Cardiac muscle cell (in vitro differentiated cells and primary cell): ENCODE data around the gene PLCL2. TPM values are rescaled to one million over a fixed set of nuclear protein-coding genes. Genes with fewer than 3 reads are reported as not detected.

ENCODE experiments used
- DNase-seq, 2 donors: peaks; one replicate each; pipeline versions ENCODE4 v3.0.0 to v3.0.0-alpha.2; 2010 to 2017; ENCODE audit warnings: low read depth in 1 of 2, low spot score in 1 of 2
- H3K27ac ChIP-seq: fragments of 200-600 bp; sonication (generic); 2 replicates; pipeline ENCODE4 v1.5.1; 2016
- H3K27me3 ChIP-seq: fragments of 200-600 bp; sonication (generic); 2 replicates; pipeline ENCODE4 v1.6.0; 2016; ENCODE audit warnings: control low read depth
- H3K36me3 ChIP-seq: fragments of 200-600 bp; sonication (generic); 2 replicates; pipeline ENCODE4 v1.5.1; 2016; ENCODE audit warnings: control low read depth
- H3K4me1 ChIP-seq: fragments of 200-600 bp; sonication (generic); 2 replicates; pipeline ENCODE4 v1.8.1; 2017; ENCODE audit warnings: low read depth, mild to moderate bottlenecking, mixed run types
- H3K4me3 ChIP-seq: fragments of 200-600 bp; sonication (generic); 2 replicates; pipeline ENCODE4 v1.5.1; 2016; ENCODE audit warnings: mild to moderate bottlenecking
- H3K9me3 ChIP-seq: fragments of 200-600 bp; sonication (generic); 2 replicates; pipeline ENCODE4 v1.5.1; 2017; ENCODE audit warnings: low read depth, mild to moderate bottlenecking, control low read depth
- polyA plus RNA-seq: library from polyadenylated mRNA; unstranded; fragments of >200 nt; fragmentation: Nextera tagmentation; extraction: Ambion mirVana; gene quantifications from 2 replicates; pipeline ENCODE4 v1.2.1, GENCODE V29; 2016
- total RNA-seq: library from RNA; depleted of rRNA; stranded (reverse); fragments of >200 nt; gene quantifications from 2 replicates; pipeline ENCODE4 v1.2.3, GENCODE V29; 2016
- TF ChIP-seq, protein P1 (sequence below): IDR thresholded peaks from 2 replicates; pipeline ENCODE4 v1.5.1; 2012; ENCODE audit warnings: low read depth, mild to moderate bottlenecking, low read length

PLCL2 gene
- total and polyA plus RNA-seq, 2 experiments from 2014 or later, result 17.3 to 49.1 TPM

DNA sequence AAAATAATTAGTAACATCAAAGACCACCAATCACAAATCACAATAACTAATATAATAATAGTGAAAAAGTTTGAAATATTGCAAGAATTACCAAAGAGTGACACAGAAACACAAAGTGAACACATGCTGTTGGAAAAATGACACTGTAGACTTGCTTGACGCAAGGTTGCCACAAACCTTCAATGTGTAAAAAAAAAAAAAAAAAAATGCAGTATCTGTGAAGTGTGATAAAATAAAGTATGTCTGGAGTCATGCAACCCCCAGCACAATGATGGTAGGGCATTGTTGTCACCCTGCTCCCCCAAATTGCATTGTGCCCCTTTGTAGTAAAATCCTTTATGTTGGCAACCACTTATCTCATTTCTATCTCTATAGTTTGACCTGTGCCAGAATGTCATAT, 190.6 kb downstream of the PLCL2 start:
- Histone ChIP-seq H3K9me3 (no peaks in the 10 kb centered on the region), H3K36me3 (no peaks in the 10 kb centered on the region), H3K27ac (no peak overlapping the region), H3K27me3 (no peaks in the 10 kb centered on the region), H3K4me3 (no peak overlapping the region), H3K4me1 (no peaks in the 10 kb centered on the region)
- DNase-seq, result no peak
- TF ChIP-seq, protein P1, sequence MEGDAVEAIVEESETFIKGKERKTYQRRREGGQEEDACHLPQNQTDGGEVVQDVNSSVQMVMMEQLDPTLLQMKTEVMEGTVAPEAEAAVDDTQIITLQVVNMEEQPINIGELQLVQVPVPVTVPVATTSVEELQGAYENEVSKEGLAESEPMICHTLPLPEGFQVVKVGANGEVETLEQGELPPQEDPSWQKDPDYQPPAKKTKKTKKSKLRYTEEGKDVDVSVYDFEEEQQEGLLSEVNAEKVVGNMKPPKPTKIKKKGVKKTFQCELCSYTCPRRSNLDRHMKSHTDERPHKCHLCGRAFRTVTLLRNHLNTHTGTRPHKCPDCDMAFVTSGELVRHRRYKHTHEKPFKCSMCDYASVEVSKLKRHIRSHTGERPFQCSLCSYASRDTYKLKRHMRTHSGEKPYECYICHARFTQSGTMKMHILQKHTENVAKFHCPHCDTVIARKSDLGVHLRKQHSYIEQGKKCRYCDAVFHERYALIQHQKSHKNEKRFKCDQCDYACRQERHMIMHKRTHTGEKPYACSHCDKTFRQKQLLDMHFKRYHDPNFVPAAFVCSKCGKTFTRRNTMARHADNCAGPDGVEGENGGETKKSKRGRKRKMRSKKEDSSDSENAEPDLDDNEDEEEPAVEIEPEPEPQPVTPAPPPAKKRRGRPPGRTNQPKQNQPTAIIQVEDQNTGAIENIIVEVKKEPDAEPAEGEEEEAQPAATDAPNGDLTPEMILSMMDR, result no peak

DNA sequence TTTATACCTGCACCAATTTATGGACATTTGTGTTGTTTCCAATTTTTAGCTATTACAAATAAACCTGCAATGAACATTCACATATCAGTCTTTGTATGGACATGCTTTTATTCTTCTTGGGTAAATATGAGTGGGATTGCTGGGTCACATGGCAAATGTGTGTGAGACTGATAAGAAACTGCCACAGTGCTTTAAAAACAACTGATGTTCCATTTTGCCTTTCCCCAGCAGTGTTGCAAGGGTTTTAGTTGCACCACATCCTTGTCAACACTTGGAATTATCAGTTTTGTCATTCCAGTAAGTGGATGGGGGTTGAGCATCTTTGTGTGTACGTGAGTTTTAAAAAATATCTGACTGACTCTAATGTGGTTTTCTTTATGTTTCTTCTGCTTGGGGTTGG, 191.2 kb downstream of the PLCL2 start:
- Histone ChIP-seq H3K9me3 (no peaks in the 10 kb centered on the region), H3K4me3 (no peak overlapping the region), H3K36me3 (no peaks in the 10 kb centered on the region), H3K27me3 (no peaks in the 10 kb centered on the region), H3K4me1 (no peaks in the 10 kb centered on the region), H3K27ac (no peak overlapping the region)
- TF ChIP-seq, protein P1, result no peak
- no peak for DNase-seq

DNA sequence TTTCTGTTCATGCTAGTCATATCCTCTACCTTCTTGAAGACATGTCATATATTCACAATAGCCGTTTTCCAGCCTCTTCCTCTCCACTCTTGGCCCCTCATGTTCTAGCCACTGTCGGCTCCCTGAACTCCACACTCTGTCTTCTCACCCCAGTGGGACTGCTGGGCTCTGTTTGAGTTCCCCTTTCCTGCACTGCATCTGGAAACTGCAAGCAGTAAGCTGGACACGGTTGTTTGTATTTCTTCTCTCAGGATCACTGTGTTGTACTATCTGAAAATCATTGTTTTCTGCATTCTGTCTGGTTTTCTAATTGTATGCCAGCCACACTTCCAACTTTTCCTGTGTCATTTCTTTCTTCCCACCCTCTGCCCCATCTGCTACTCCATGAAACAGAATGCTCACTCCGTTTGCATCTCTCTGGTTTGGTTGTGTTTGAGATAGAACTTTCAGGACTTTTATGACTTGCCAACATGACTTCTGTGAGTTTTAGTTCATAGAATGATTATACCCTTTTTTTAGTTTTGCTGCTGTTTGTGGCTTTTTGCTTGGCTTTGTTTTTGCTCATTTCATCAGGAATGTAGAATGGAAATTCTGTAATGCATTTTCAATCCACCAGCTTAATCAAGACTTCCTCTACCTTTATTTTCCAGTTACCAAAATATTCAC, 192.3 kb downstream of the PLCL2 start:
- DNase-seq, result no peak
- TF ChIP-seq, protein P1, result no peak

DNA sequence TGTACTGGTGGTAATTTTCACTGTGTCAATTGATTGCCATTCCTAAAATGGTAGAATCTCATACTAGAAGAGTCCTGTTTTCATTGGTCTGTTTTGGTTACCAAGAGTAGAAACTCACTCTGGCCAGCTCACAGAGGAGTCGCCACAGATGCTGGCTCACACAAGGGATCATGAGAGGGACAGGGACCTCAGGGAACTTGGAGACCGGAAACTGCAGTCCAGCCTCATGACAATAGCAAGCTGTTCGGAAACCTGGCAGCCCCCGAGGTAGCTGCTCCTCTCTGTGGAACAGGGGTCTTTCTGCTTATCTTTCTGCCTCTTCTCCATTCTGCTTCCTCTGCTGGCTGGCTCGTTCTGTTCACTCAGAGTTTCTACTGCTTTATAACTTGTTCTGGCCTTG, 192.9 kb downstream of the PLCL2 start:
- Histone ChIP-seq H3K27ac (no peak overlapping the region), H3K9me3 (no peaks in the 10 kb centered on the region), H3K36me3 (no peaks in the 10 kb centered on the region), H3K27me3 (no peaks in the 10 kb centered on the region), H3K4me3 (no peak overlapping the region), H3K4me1 (no peaks in the 10 kb centered on the region)
- TF ChIP-seq, protein P1, result no peak
- no peak for DNase-seq

More for the DNA sequence above, 192.3 kb downstream of the PLCL2 start:
- no peaks in the 10 kb centered on the region for H3K9me3 ChIP-seq
- H3K27ac ChIP-seq, result no peak overlapping the region
- H3K4me1 ChIP-seq, result no peaks in the 10 kb centered on the region
- H3K36me3 ChIP-seq, result no peaks in the 10 kb centered on the region
- no peak overlapping the region for H3K4me3 ChIP-seq
- H3K27me3 ChIP-seq, result no peaks in the 10 kb centered on the region

DNA sequence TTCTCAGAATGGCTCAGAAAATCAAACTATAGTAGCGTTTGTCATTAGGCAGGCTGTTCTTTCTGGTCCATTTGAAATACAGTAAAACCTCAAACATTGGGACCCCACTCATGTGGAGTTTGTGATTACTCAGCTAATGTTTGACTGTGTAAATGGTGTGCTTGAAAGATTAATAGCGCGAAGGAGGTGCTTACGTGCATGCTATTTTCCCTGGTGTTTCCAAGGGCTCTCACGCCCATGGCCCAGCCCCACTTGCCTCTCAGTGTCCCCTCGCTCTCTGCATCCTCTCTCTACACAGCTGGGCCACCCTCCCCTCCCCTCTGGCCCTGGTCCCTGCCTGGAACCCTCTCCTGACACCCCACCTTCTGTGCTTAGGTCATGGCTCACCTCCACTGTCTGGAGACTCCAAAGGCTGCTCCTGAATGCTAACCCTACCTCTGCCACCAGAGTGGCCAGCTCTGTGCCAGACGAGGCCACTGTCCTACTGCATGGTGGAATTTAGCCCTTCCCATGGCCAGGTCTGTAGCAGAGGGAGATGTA, 194.2 kb downstream of the PLCL2 start:
- H3K27me3 ChIP-seq, result no peaks in the 10 kb centered on the region
- no peak overlapping the region for H3K27ac ChIP-seq
- H3K4me3 ChIP-seq, result no peak overlapping the region
- H3K9me3 ChIP-seq, result no peaks in the 10 kb centered on the region
- TF ChIP-seq, protein P1, result no peak
- no peak for DNase-seq
- no peaks in the 10 kb centered on the region for H3K36me3 ChIP-seq
- H3K4me1 ChIP-seq, result no peaks in the 10 kb centered on the region
